ENCODE measurements around the gene GRIA3.
"Not testable (repeated sequence)": the region's sequence is repeated elsewhere in the genome, so short reads cannot be mapped to it uniquely, and the experiment has no call there.

The GRIA3 gene

GRCh38 chrX:123277347-123277746 is 93.3 kb downstream of the GRIA3 start:
- DNase-seq: no peak

- no peak for DNase-seq
Measured at GRCh38 chrX:123277821-123278220, 93.7 kb downstream of the GRIA3 start.

GRCh38 chrX:123282241-123282640 is 98.2 kb downstream of the GRIA3 start:
- no peak for DNase-seq

- not testable (repeated sequence) for DNase-seq
Measured at GRCh38 chrX:123283407-123283806, 99.3 kb downstream of the GRIA3 start.

GRCh38 chrX:123291623-123292022 is 107.5 kb downstream of the GRIA3 start:
- no peak for DNase-seq

GRCh38 chrX:123298026-123298425 is 113.9 kb downstream of the GRIA3 start:
- DNase-seq: no peak

GRCh38 chrX:123303429-123303828 is 119.4 kb downstream of the GRIA3 start:
- DNase-seq: no peak

- DNase-seq: no peak
Measured at GRCh38 chrX:123308658-123309057, 124.6 kb downstream of the GRIA3 start.

- no peak for DNase-seq
Measured at GRCh38 chrX:123310112-123310511, 126.0 kb downstream of the GRIA3 start.

- DNase-seq: no peak
Measured at GRCh38 chrX:123311486-123311885, 127.4 kb downstream of the GRIA3 start.

GRCh38 chrX:123313486-123313885 is 129.4 kb downstream of the GRIA3 start:
- DNase-seq: no peak

GRCh38 chrX:123320622-123321021 is 136.5 kb downstream of the GRIA3 start:
- DNase-seq: no peak

GRCh38 chrX:123322536-123322935 is 138.5 kb downstream of the GRIA3 start:
- no peak for DNase-seq

GRCh38 chrX:123324625-123325024 is 140.5 kb downstream of the GRIA3 start:
- DNase-seq: no peak

- no peak for DNase-seq
Measured at GRCh38 chrX:123330229-123330942, 146.3 kb downstream of the GRIA3 start.

GRCh38 chrX:123331349-123331748 is 147.3 kb downstream of the GRIA3 start:
- DNase-seq: no peak

- DNase-seq: no peak
Measured at GRCh38 chrX:123331859-123332258, 147.8 kb downstream of the GRIA3 start.

- DNase-seq: no peak
Measured at GRCh38 chrX:123336666-123337065, 152.6 kb downstream of the GRIA3 start.

- no peak for DNase-seq
Measured at GRCh38 chrX:123337886-123338639, 154.0 kb downstream of the GRIA3 start.

- DNase-seq: no peak
Measured at GRCh38 chrX:123339221-123339905, 155.3 kb downstream of the GRIA3 start.

GRCh38 chrX:123340696-123341095 is 156.6 kb downstream of the GRIA3 start:
- DNase-seq: no peak

- DNase-seq: no peak
Measured at GRCh38 chrX:123348468-123348867, 164.4 kb downstream of the GRIA3 start.

- no peak for DNase-seq
Measured at GRCh38 chrX:123350226-123350625, 166.1 kb downstream of the GRIA3 start.

GRCh38 chrX:123357941-123358340 is 173.9 kb downstream of the GRIA3 start:
- no peak for DNase-seq
